Colon (tissue), 2 donors: ENCODE measurements around the gene LMO7.

Source experiments
- FAIRE-seq: peaks from 2 replicates; lab custom pipeline; 2012; peaks lifted over from hg19 to GRCh38; lab: Jason Lieb, UNC
- donor health status: control.
- donor health status: control.

Gene LMO7

DNA sequence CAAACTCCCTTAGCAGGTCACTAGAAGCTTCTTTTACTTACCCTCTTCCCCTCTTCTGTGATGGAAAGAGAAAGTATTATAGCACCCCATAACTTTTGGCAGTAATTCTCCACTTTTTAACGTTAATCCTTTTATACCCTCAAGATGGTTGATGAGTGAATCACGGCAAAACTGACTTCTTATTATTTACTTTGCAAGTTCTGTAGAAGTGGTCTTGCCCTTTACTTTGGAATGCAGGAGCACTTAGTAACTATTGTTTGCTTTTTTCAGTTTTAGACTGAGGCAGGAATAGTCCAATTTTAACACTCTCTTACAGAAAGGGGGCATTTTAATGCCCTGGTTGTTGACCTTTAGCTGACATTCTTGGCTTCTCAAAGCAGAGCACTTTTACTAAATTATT, 260.1 kb downstream of the LMO7 start:
- no peak for FAIRE-seq

DNA sequence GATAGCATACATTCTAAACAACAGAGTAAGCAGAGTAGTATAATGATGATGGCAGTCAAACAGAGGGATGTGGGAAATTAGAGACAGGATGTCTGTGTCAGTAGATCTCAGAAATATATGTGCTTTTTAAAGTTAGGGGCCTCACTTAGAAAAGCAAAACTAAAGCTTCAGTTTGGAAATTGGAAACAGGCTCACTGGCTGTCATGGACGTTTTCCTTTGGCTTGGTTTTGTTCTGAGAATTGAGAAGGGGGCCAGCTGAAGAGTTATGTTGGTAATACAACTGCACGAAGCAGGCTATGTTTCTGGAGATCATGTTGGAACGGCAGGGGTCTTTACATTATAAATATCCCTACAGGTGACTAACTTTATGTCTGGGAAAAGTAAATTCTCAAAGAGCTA, 261.3 kb downstream of the LMO7 start:
- FAIRE-seq, result no peak

DNA sequence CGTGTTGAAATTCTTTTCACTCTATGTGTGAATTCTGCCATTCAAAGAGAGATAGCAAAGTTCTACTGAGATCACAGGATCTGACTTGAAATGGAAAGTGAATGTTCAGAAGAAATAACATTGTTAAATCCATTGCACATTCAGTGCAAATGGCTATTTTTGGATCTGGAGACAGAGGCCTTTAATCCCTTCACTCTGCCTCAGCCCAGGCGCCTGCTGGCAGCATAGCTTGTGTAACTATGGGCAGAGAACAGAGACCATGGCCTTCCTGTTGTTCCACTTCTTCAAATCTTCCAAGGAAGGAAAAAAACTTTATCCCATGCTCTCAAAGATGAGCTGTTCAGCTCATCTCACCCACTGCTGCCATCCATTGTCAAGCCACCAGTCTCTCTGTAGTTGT, 265.4 kb downstream of the LMO7 start:
- FAIRE-seq, result no peak

DNA sequence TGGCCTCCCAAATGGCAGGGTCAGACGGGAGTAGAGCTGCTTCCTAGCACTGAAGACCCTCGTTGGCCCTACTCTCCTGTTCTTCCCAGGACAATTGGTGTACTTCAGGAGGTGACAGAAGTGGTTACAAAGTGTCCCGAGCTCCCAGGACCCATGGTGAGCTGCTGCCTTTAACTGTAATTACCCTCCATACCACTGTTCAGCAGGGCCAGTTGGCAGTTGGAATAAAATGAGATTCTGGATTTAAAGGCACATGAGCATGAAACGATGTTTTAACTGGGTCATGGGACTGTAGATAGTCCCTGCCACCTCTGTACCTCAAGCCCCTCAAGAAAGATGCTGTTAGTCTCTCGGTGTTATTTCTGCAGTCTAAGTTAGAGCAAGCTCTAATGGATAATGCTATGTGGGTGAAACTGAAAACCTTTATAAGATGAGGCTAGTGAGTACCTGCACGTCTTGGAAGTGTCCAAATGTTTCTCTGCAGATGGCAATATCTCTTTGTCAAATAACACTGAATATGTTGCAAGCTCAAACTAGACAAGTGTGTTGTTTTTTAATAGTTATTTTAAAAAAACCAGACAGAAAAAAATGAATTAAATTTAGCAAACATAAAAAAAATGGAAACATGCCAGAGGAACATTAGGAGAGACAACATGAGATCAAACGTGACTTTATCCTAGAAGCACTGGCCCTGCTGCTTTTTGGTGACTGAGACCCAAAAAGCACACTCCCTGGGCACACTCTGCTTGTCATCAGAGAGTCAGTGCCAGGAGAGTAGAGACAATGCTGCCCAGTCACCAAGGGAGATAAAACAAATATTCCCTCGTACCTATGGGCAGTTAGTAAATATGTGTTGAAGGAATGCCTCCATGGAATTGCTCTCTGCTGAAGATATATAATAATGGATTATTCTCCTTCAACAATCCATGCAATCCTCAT, 266.3 kb downstream of the LMO7 start:
- FAIRE-seq, result no peak

DNA sequence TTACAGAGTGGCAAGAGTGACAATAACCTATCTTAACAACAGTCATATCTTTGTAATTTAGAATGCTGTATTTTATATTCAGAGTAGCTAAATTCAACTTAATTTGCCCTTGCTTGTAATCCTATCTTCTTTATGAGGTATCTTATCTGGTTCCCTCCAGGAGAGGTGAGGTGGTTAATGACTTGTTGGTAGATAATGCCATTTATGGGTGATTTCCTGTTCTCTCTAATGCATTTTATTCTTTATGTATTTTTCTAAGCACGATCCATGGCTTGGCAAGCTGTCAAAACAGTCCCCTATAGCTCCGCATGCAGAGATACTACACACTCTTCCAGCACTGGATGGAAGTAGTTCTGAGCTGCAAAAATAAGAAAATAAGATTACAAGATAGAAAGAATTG, 267.9 kb downstream of the LMO7 start:
- FAIRE-seq, result no peak

DNA sequence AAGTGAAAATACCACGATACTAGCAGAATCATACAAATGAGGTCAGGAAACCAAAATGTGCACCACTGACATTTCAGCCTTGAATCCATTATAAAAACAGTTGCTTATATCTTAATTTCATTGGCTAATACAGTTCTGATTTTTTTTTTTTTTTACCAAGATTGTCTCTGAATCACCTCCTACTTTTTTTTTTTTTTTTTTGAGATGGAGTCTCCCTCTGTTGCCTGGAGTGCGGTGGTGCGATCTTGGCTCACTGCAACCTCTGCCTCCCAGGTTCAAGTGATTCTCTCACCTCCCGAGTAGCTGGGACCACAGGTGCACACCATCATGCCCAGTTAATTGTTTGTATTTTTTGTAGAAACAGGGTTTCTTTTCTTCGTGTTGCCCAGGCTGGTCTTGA, 270.2 kb downstream of the LMO7 start:
- FAIRE-seq, result no peak

DNA sequence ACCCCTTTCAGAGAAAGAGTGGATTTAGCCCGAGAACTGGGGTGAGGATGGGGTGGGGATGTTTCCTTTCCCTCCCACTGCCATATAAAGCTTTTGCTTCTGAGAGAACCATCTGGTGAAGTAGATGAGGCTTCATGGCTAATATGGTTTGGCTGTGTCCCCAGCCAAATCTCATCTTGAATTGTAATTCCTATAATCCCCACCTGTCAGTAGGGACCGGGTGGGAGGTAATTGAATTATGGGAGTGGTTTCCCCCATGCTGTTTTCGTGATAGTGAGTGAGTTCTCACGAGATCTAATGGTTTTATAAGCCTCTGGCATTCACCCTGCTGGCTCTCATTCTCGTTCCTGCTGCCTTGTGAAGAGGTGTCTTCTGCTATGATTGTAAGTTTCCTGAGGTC, 270.9 kb downstream of the LMO7 start:
- FAIRE-seq, result no peak

DNA sequence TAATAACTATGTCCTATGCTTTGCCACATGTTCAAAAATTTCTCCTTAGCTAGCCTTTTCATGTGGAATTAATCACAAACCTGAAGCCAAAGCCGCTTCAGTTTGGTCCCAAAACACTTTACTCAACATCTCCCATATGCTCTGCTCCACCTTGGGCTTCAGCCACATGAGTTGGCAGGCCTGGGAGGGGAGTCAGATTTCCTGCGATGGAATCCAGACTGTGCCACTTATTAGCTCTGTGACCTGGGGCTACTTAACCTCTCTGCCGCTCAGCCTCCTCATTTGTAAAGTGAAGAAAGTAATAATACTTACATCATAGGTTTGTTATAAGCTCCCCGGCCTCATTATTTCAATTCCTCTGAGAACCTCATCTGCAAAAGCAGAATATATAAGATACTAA, 272.0 kb downstream of the LMO7 start:
- no peak for FAIRE-seq
